ENCODE results near the gene PRDM16. TPM values are rescaled to one million over a fixed set of nuclear protein-coding genes. Genes with fewer than 3 reads are reported as not detected.

Gene PRDM16
- total RNA-seq, 1 experiment from 2014 or later, result not detected

DNA sequence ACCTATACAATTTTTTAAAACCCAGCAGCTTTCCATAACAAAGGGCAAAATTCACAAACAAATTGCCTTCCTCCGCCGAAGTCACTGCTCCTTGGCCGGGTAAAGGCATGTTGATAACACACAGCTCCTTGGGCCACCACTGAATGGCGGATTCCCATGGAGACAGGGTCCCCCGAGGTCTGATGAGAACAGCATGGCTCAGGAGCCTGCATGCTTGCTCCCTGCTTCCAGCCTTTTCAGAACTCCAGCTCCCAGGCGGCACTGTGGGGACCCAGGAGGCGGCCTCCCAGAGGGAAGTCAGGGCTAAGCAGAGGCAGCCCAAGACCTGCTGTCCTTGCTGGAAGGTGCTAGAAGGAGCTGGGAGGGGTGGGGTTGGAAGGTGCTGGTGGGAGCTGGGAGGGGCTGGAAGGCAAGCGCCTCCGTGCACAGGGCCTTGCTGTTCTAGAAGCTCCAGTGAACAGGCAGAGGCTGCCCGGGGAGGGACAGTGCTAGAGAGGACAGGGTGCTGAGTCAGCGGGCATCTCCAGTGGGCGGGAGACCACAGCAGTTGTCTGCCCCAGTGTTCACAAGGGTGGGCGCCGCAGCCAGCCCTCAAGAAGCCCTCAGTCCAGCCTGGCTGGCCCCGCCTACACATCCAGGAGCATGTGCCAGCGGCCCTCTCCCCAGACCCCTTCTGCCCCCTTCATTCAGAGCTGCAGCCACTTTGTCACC is 35.1 kb downstream of the PRDM16 start:
- DNase-seq (ENCODE audit: low read depth), result no peak

GRCh38 chr1:3105167-3105863 is 36.3 kb downstream of the PRDM16 start:
- DNase-seq (ENCODE audit: low read depth), result no peak

DNA sequence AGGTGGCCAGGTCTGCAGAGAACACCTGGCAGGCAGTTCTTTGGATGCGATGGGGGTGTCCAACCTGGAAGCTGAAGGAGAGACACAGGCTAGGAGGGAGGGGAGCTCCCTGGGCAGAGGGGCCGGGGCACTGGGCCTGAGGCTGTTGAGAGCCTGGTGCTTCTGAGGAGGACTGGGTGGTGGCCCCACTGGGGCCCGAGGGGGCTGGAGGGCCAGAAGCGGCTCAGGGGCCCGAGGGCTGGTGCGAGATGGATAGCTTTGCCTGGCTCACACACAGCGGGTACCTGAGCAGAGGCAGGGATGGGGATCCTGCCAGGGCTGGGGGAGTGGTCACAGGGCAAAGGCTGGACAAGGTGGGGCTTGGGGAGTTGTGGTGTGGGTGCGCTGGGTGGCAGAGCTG is 37.2 kb downstream of the PRDM16 start:
- DNase-seq (ENCODE audit: low read depth), result no peak

- DNase-seq (ENCODE audit: low read depth), result no peak
Observed at GRCh38 chr1:3107201-3107600, 38.2 kb downstream of the PRDM16 start.

- DNase-seq (ENCODE audit: low read depth), result no peak
Observed at GRCh38 chr1:3109355-3109754, 40.4 kb downstream of the PRDM16 start.

DNA sequence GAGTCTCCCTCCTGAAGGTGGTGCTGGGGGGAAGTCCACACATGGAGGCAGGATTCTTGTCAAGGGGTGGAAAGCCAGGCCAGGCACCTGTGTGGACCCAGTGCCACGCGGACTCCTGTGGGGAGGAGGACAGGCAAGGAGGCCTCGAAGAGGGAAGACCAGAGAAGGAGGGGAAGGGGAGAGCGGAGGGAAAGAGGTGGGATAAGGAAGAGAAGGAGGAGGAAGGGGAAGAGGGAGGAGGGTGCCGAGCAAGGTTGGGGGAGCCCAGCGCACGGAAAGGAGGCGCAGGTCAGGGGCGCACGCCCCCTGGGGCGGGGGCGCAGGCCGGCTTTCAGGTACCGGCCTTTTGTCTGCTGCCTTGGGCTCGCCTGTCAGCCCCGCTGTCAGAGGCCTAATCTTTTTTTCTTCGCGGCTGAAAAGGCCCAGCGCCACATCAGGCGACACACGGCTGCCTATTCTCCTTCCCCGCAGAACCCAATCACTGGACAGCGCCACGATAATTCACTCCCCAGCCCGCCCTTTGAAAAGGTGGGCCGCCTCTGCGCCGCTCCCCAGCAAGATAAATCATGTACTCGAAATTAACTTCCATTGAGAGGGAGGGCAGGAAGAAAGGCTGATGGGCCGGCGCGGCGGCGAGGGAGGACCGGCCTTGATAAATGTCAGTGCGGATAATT is 42.5 kb downstream of the PRDM16 start:
- DNase-seq (ENCODE audit: low read depth), result no peak

DNA sequence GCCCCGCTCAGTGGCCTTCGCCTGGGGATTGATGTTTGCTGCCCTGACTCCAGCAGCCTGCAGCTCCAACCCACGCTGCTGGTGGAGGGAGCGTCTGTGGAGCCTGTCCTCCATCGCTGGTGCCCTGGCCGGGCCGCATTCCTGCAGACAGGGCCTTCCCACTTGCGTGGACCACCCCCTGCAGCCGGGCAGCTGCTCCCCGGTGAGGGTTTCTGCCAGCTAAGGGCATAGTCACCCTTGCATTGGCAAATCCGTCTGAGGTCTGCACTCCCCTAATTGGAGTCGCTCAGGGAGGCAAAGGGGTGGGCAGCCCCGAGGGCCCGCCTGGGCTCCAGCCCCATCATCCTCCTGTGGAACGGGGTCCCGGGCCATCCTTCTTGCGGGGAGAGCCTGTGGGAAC is 43.5 kb downstream of the PRDM16 start:
- DNase-seq (ENCODE audit: low read depth), result no peak

GRCh38 chr1:3113047-3113740 is 44.2 kb downstream of the PRDM16 start:
- no peak for DNase-seq (ENCODE audit: low read depth)

DNA sequence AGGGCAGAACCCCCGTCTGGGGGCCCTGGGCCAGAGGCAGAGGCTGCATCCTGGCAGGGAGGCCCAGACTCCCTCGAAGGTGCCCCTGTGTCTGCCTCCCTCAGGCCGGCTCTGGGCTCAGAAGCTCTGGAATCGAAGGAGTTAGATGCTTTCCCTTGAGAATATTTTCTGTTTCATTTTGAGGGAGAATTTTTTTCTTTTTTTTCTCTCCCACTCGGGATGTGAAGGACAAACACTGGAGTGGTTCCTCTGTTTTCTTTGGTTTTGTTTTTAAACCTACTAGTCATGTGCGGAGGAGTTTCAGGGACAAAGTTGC is 44.7 kb downstream of the PRDM16 start:
- DNase-seq (ENCODE audit: low read depth), result no peak

DNA sequence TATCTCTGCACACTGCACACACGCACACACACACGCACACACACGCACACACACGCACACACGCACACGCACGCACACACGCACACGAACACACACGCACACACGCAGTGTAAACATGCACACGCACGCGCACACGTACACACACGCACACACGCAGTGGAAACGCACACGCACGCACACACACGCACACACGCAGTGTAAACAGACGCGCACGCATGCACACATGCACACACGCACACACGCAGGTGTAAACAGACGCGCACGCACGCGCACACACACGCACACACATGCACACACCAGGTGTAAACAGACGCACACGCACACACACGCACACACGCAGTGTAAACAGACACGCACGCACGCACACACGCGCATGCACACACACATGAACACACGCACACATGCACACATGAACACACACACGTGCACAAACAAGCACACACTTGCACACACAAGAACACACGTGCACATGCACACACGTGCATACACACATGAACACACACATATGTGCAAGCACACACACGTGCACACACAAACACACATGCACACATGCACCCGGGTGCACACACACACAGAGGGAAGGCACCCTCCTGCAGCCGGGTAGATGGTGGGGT is 45.2 kb downstream of the PRDM16 start:
- DNase-seq (ENCODE audit: low read depth), result no peak

- no peak for DNase-seq (ENCODE audit: low read depth)
Observed at GRCh38 chr1:3114846-3115245, 45.8 kb downstream of the PRDM16 start.

GRCh38 chr1:3115275-3116149 is 46.5 kb downstream of the PRDM16 start:
- DNase-seq (ENCODE audit: low read depth), result no peak

GRCh38 chr1:3116150-3116510 is 47.1 kb downstream of the PRDM16 start:
- DNase-seq (ENCODE audit: low read depth), result no peak

DNA sequence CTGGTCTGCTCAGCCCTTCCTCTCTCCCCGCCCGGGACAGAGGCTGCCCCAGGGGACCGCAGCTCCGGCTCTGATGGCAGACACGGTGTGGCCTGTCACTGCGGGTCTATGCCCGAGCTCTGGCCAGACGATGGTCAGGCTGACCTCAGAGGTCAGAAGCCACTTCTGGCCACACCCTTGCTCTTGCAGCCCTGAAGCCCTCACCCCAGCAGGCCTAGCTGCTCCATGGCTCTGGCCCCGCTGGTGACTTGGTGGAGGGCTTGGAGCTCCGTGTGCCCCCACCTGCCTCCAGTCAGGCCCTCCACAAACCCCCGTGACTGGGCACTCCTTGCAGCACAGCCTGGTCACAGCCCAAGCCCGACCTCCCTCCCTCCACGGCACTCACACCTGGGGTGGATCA is 47.6 kb downstream of the PRDM16 start:
- no peak for DNase-seq (ENCODE audit: low read depth)

DNA sequence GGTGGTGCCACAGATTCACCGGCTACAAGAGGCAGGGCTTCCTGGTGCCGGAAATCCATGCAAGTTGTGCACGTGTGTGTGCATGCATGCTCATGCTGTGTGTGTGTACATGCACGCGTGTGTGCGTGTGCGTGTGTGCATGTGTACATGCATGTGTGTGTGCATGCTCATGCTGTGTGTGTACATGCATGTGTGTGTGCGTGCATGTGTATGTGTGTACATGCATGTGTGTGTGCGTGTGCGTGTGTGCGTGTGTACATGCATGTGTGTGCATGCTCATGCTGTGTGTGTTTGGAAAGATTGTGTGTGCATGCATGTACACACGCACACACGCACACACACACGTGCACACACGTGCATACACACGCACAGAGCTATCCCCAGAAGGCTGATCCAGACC is 48.9 kb downstream of the PRDM16 start:
- no peak for DNase-seq (ENCODE audit: low read depth)

DNA sequence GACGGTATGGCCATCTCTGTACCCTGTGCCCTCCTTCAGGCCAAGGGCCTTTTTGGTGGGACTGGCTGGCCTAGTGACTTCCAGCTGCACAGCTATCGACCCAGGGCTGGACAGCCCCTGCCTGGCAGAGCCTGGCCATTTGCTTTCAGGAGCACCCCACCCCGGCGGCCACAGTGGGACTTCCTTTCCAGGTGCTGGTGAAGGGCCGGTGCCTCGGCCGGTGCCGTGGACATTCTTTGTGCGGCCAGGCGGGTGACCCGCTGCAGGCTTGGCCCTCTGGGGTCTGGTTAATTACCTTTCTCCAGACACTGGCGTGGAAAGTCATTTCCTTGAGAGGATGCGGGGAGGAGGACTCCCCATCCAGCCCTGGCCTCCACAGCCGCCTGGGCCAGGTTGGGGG is 50.1 kb downstream of the PRDM16 start:
- no peak for DNase-seq (ENCODE audit: low read depth)

DNA sequence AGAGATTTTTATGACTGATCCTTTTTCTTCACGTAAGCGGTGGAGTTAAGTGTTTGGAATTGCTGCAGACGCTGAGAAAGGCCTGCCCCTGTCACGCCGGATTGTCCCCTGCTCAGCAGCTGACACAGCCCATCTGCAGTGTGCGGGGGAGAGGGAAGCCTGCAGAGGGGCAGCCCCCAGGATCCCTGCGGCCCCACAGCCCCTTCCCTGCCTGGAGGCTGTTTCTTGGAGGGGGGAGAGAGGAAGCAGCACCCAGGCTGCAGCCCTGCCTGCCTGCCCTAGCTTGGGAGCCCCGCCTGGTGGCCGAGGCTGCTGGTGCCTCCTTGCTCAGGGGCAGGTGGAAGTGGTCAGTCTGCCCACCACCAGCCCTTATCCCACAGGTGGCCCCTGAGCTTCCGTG is 50.7 kb downstream of the PRDM16 start:
- no peak for DNase-seq (ENCODE audit: low read depth)

- no peak for DNase-seq (ENCODE audit: low read depth)
Observed at GRCh38 chr1:3120140-3120539, 51.1 kb downstream of the PRDM16 start.

GRCh38 chr1:3120994-3121393 is 52.0 kb downstream of the PRDM16 start:
- DNase-seq (ENCODE audit: low read depth), result no peak

DNA sequence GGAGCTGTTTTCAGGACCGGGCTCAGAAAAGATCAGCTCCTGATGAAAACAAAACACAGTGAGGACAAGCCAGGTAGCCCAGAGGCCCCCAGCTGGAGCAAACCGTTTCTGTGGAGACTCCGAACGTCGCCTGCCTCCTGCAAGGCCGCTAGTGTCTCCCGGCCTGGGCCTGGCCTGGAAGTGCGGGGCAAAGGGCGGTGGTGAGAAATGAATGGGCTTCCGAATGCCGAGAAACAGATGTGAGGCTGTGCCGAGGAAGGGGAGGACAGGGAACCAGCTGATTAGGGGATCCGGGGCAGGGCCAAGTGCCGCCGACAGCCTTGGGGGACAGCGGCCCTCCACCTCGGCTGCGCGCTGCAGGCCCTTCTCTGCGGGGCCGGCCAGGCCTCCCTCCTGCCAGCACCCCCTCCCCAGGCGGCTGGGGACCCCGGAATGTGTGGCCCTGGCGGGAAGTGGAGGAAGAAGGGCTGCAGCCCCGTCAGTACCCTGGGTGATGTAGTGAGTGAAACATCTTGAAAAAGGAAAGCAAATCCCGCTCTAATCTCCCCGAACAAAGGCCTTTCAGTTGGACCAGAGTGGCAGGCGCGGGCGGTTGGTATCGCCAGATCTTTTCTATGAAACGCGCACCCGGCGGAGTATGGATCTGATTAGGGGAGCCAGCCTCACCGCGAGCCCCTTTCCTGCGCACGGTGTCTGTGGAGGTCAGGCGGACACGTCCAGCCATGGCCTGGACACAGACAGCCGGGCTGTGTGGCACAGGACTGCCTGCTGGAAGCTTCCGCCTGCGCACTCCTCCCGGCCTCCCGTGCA is 52.6 kb downstream of the PRDM16 start:
- DNase-seq (ENCODE audit: low read depth), result no peak
